GM10248 (cell line): ENCODE data around the gene PRKN.

Source experiments
- CTCF ChIA-PET: fragments of 300-600 bp; sonication (Branson Sonifier 250); formaldehyde crosslinking; extraction: SDS; loops from one replicate; lab custom pipeline; 2021; ENCODE audit warnings: antibody characterized with exemption; lab: Yijun Ruan, JAX
- POLR2A ChIA-PET: fragments of 350-650 bp; sonication (Branson Sonifier 250); formaldehyde crosslinking; extraction: SDS; loops from one replicate; lab custom pipeline; 2020; ENCODE audit warnings: antibody characterized with exemption; lab: Yijun Ruan, JAX
- DNase-seq: peaks from one replicate; pipeline ENCODE4 v3.0.0; 2012; ENCODE audit errors: extremely low spot score
- CTCF ChIP-seq: IDR thresholded peaks from 2 replicates; pipeline ENCODE4 v1.5.1; 2012; ENCODE audit warnings: mild to moderate bottlenecking, low read depth; ENCODE audit errors: extremely low read depth, missing control alignments, control extremely low read depth

PRKN gene

GRCh38 chr6:162728706-162729105 lies 1.1 kb upstream of the PRKN start:
- POLR2A ChIA-PET, result no interaction called here
- CTCF ChIA-PET, result interaction anchor here (2.1 kb wide), 1 partner anchor 10 kb away, joined by 9 read pairs; no protein-coding TSS in a partner anchor
- DNase-seq, result no peak
- no peak for TF ChIP-seq CTCF

- ChIA-PET POLR2A (no interaction called here), CTCF (interaction anchor here (2.1 kb wide), 1 partner anchor 10 kb away, joined by 9 read pairs; no protein-coding TSS in a partner anchor)
- no peak for DNase-seq
- no peak for TF ChIP-seq CTCF
These were observed 631 bp upstream of the PRKN start for GRCh38 chr6:162728197-162728596.

- no peak for DNase-seq
- POLR2A ChIA-PET, result no interaction called here
- CTCF ChIA-PET, result interaction anchor here (1.2 kb wide), 1 partner anchor 11 kb away, joined by 3 read pairs; no protein-coding TSS in a partner anchor
- no peak for TF ChIP-seq CTCF
These were observed 632 bp downstream of the PRKN start for GRCh38 chr6:162726947-162727321.

GRCh38 chr6:162722633-162723032 lies 4.9 kb downstream of the PRKN start:
- TF ChIP-seq CTCF, result no peak
- POLR2A ChIA-PET, result no interaction called here
- CTCF ChIA-PET, result no interaction called here
- DNase-seq, result no peak

GRCh38 chr6:162722226-162722625 lies 5.3 kb downstream of the PRKN start:
- DNase-seq, result no peak
- ChIA-PET CTCF (no interaction called here), POLR2A (no interaction called here)
- TF ChIP-seq CTCF, result no peak

- DNase-seq, result no peak
- TF ChIP-seq CTCF, result no peak
- CTCF ChIA-PET, result no interaction called here
- POLR2A ChIA-PET, result no interaction called here
These were observed 6.2 kb downstream of the PRKN start for GRCh38 chr6:162721404-162721687.

- no peak for TF ChIP-seq CTCF
- POLR2A ChIA-PET, result no interaction called here
- DNase-seq, result no peak
- CTCF ChIA-PET, result no interaction called here
These were observed 8.0 kb downstream of the PRKN start for GRCh38 chr6:162719528-162719927.
